Measurements from ENCODE around the gene SSR4.

GRCh38 chrX:153824348-153824747 is 29.9 kb downstream of the SSR4 start:
- TF ChIP-seq CTCF (IDR thresholded peaks at IDR 0.05; ENCODE audit: low read depth, low read length, poor library complexity, severe bottlenecking) (no peak), EZH2phosphoT487 (IDR thresholded peaks at IDR 0.05; ENCODE audit: borderline replicate concordance, low read length) (no peak)

All from DOHH2 (cell line).